K562 (cell line): ENCODE data around the gene NDC1. TPM values are rescaled to one million over a fixed set of nuclear protein-coding genes. Genes with fewer than 3 reads are reported as not detected.

ENCODE experiments used
- ZNF407 ChIP-seq: fragments of 450-650 bp; IDR thresholded peaks from 2 replicates; pipeline ENCODE4 v1.6.1; 2016; ENCODE audit warnings: low read depth
- polyA plus RNA-seq, 8 experiments: library from polyadenylated mRNA; depleted of rRNA in 4 of 8; stranded (reverse) in 5 of 8; unstranded in 3 of 8; fragments of >200 nt; fragmentation: Nextera tagmentation in 2 of 8; fragmentation: Illumina TruSeq in 1 of 8; extraction: Ambion mirVana in 2 of 8; extraction: Trizol in 1 of 8; gene quantifications; 2 replicates each; pipeline versions ENCODE4 v1.2.1 to v1.2.3, GENCODE V29; 2011 to 2014; ENCODE audit warnings: inconsistent platforms in 1 of 8, missing spikeins in 1 of 8
- total RNA-seq, 7 experiments: library from RNA; depleted of rRNA in 6 of 7; stranded (reverse); fragments of >200 nt in 6 of 7; fragmentation: Illumina TruSeq in 2 of 7; extraction: Trizol in 2 of 7; gene quantifications; 2 replicates each; pipeline versions ENCODE4 v1.2.1 to v1.2.3, GENCODE V29; 2011 to 2021; ENCODE audit warnings: low replicate concordance in 1 of 7

Gene NDC1
- total and polyA plus RNA-seq, 9 of the 15 experiments (the other 6 are each of a cell fraction or from before 2014, with no cell fraction given): 26.9 to 102 (median 64.5) TPM

- TF ChIP-seq ZNF407: no peak
Observed at GRCh38 chr1:53731779-53732305, 106.3 kb downstream of the NDC1 start (continued).
